GM21737 (cell line): ENCODE measurements around the gene CLIP2.
"Not testable (repeated sequence)": the region's sequence is repeated elsewhere in the genome, so short reads cannot be mapped to it uniquely, and the experiment has no call there.

Source experiments
- ATAC-seq: cut with Tn5 transposase; IDR thresholded peaks from one replicate; pipeline ENCODE4 v1.9.1; 2021; ENCODE audit warnings: mild to moderate bottlenecking, moderate library complexity; ENCODE audit not compliant: unreplicated experiment

Gene CLIP2

GRCh38 chr7:74365322-74366022 is 76.3 kb downstream of the CLIP2 start:
- no peak for ATAC-seq

GRCh38 chr7:74371381-74372341 is 82.5 kb downstream of the CLIP2 start:
- no peak for ATAC-seq

- no peak for ATAC-seq
Observed at GRCh38 chr7:74372511-74373111, 83.4 kb downstream of the CLIP2 start.

GRCh38 chr7:74373536-74373935 is 84.3 kb downstream of the CLIP2 start:
- no peak for ATAC-seq

- ATAC-seq, result no peak
Observed at GRCh38 chr7:74375726-74376220, 86.6 kb downstream of the CLIP2 start.

GRCh38 chr7:74376256-74377036 is 87.2 kb downstream of the CLIP2 start:
- ATAC-seq, result no peak

GRCh38 chr7:74379938-74380337 is 90.7 kb downstream of the CLIP2 start:
- ATAC-seq, result no peak

GRCh38 chr7:74380720-74381119 is 91.5 kb downstream of the CLIP2 start:
- no peak for ATAC-seq

GRCh38 chr7:74384086-74384485 is 94.9 kb downstream of the CLIP2 start:
- not testable (repeated sequence) for ATAC-seq

- ATAC-seq, result not testable (repeated sequence)
Observed at GRCh38 chr7:74384854-74385253, 95.6 kb downstream of the CLIP2 start.

GRCh38 chr7:74387606-74388005 is 98.4 kb downstream of the CLIP2 start:
- ATAC-seq, result no peak

- no peak for ATAC-seq
Observed at GRCh38 chr7:74388880-74389415, 99.7 kb downstream of the CLIP2 start.

- ATAC-seq, result not testable (repeated sequence)
Observed at GRCh38 chr7:74393722-74394121, 104.5 kb downstream of the CLIP2 start.

GRCh38 chr7:74394601-74395000 is 105.4 kb downstream of the CLIP2 start:
- ATAC-seq, result not testable (repeated sequence)

GRCh38 chr7:74395745-74396311 is 106.6 kb downstream of the CLIP2 start:
- no peak for ATAC-seq

- no peak for ATAC-seq
Observed at GRCh38 chr7:74396993-74397392, 107.8 kb downstream of the CLIP2 start.

- no peak for ATAC-seq
Observed at GRCh38 chr7:74398426-74398825, 109.2 kb downstream of the CLIP2 start.

- ATAC-seq, result no peak
Observed at GRCh38 chr7:74399006-74399405, 109.8 kb downstream of the CLIP2 start.

GRCh38 chr7:74400420-74401136 is 111.4 kb downstream of the CLIP2 start:
- no peak for ATAC-seq
